MM.1S (cell line): ENCODE data around the gene IFT74.

Experiments used
- CTCF ChIP-seq: fragments of 300-600 bp; sonication (generic); IDR thresholded peaks from 2 replicates; pipeline ENCODE4 v1.5.1; 2016; ENCODE audit warnings: antibody characterized with exemption, low read length, mixed read lengths
- EZH2 ChIP-seq: fragments of 300-600 bp; sonication (generic); optimal IDR thresholded peaks from 2 replicates; pipeline ENCODE3; 2017; ENCODE audit warnings: low read depth, mild to moderate bottlenecking, antibody characterized with exemption, low read length, mixed read lengths

GRCh38 chr9:26940779-26941178 is 15.4 kb upstream of the IFT74 start:
- TF ChIP-seq EZH2 (no peak), CTCF (no peak)
